Stimulated activated CD4-positive, alpha-beta T cell treated with anti-CD3 and anti-CD28 coated beads, Interleukin-15, amount 100 ng/mL, for 1 hour (primary cell): Measurements from ENCODE around the gene SPRR4.
"Not testable (repeated sequence)": the region's sequence is repeated elsewhere in the genome, so short reads cannot be mapped to it uniquely, and the experiment has no call there.

Source experiments
- DNase-seq, 2 donors: peaks; one replicate each; pipeline ENCODE4 v3.0.0-alpha.2; 2020; ENCODE audit warnings: low read depth in 1 of 2, low spot score in 1 of 2

The SPRR4 gene

DNA sequence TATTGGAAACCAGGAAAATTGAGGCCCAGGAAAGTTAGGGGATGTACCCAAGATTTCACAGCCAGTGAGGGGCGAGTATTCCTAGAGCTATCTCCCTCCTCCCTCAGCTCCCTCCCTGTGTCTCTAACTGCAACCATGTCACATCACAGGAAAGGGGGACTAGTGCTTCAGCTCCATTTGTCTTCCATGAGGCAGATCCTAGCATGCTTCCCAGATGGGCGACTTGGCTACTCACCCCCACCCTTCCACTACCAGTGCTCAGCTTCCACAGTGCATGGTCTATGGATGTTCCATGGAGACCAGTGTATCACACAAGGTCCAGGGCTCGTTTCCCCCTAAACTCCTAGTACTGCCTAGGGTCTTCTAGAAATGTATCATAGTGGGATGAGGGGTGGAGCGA lies 4.6 kb upstream of the SPRR4 start:
- DNase-seq: no peak

- DNase-seq: no peak
Measured at GRCh38 chr1:152967201-152967600, 3.2 kb upstream of the SPRR4 start.

- DNase-seq: no peak
Measured at GRCh38 chr1:152968248-152968647, 2.2 kb upstream of the SPRR4 start.

DNA sequence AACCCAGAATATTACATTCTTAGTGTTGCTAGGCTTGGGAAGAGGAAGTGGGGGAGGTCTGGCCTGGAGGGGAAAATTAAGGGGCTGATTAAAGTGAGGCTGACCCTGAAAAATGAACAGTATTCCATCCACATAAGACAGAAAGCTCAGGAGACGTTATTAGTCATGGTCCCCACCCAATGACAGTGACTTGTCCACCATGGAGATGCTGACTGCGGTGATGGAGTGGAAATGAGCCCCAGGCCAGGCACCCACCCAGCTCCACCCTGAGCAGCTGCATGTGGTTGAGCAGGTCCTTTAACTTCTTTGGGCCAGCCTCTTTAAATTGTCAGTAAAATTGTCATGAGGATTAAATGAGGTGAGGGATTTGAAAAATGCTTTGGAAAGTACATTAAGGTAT lies 1.4 kb upstream of the SPRR4 start:
- no peak for DNase-seq

GRCh38 chr1:152972196-152972886 lies 1.9 kb downstream of the SPRR4 start:
- DNase-seq: no peak

DNA sequence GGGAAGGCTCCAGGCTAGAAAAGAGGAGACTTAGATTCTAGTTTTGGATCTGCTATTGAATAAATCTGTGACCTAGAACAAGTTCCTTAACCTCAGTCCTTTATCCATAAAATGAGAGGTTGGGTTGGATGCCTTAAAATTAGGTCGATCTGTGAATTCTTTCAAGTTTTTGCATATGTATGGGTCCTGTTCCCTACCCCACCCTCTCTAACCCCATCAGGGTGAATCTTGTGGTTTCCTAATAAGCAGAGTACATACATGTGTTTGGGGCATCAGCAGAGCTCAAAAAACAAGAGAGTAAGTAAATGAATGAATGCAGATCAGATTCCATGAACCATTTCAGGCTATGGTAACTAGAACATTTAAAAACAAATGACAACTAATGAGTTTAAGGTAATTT lies 6.2 kb downstream of the SPRR4 start:
- no peak for DNase-seq

- DNase-seq: no peak
Measured at GRCh38 chr1:152977614-152978013, 7.2 kb downstream of the SPRR4 start.

DNA sequence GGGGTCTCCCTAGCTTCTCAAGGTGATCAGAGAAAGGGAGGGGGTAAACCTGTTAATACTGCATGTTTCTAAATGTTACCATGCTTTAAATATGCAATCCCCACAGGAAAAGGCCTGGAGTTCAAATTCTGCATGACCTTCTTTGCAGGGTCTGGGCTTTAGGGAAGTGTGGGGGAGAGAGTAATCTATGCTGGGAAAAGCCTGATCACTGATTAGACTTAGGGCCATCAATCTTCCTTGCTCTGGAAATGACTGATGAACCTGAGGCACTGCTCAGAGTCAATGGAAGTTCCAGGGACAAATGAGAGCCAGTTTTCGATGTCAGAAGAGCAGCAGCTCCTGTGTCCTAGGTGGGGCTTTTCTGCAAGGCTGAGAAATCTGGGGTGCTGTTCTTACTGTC lies 10.2 kb downstream of the SPRR4 start:
- DNase-seq: no peak

DNA sequence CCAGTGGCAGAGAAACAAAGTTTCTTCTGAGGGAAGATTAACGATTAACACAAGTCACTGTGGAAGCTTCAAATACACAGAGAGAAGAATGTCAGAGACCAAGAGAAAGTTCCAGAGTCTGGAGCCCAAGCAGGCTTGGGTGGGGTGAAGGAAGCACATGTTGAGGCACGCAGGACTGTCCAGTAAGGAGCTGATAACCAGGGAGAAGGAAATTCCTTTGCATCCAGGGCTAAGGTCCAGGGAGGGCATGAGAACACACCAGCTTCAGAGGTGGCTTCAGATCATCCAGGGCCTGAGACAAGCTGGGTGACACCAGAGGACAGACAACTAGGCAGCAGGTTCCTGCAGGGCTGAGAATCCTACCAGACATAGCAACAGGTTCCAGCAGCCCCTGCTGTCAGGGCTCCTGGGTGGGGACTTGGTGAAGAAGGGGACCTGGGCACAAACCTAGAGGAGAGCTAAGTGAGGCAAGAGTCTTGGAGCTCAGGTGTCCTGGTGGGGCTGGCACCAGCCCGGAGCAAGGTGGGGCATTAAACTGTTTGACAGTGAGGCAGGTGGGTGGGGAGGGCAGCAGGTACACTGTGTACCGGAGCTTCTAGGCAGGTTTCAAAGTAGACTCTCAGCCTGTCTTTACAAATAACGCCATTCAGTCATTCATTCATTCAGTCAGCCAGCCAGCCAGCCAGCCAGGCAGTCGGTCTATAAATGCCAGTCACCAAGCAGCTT lies 10.9 kb downstream of the SPRR4 start:
- no peak for DNase-seq

GRCh38 chr1:152982076-152982475 lies 11.6 kb downstream of the SPRR4 start:
- no peak for DNase-seq

DNA sequence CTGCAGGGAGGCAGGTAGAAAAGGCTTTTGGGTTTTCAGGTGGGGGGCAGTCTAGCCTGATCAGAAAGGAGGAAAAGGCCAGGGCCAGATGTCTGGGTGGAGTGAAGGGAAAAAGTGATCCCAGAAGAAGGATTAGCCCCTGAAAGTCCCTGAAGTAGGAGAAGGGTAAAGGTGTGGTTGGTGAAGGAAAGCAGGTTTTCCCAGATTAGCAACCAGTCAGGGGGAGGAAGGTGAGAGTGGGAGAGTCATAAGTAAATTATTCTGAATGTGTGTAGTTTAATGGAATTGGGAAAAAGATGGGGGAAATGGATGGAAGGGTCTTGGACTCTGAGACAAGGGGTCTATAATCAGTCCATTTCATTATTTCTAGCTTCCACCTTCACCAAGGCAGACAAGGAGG lies 12.8 kb downstream of the SPRR4 start:
- no peak for DNase-seq

DNA sequence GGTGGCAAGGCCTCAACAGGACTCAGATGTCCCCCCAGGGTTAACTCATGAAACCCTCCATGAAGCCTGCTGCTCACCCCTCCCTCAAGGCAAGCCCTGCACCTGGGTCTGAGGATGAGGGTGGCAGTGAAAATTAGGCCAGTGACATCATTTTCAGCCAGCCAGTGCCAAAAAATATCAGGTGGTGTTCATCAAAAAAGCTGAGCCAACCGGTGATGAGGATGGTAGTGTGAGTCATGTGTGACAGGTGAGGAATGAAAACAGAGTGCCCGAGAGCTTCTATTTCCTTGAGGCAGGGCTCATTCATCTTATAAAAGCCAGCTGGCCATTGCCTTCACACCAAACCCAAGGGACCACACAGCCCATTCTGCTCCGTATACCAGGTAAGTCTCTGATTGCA lies 13.3 kb downstream of the SPRR4 start, which contains the start of gene SPRR1A:
Gene SPRR1A, plus strand, starts transcription at position 339 of the 400 bp plus-strand sequence. CDS start 1,150 bp downstream, outside the sequence.
- no peak for DNase-seq

DNA sequence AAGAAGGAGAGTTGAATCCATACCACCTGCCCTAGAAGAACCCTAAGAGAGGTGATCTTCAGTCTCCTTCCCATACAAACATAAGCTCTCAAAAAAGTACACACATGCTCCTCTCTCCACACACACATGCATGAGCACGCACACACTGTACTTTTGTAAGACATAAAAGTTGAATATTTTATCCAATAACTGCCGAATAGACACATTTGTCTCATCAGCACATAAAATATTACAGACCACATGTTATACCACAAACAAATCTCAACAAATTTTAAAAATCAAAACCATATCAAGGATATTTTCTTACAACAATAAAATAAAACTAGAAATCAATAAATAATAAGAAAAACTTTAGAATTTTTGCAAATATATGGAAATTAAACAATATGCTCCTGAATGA lies 16.1 kb downstream of the SPRR4 start:
- no peak for DNase-seq

GRCh38 chr1:152993186-152993585 lies 22.7 kb downstream of the SPRR4 start:
- DNase-seq: no peak

DNA sequence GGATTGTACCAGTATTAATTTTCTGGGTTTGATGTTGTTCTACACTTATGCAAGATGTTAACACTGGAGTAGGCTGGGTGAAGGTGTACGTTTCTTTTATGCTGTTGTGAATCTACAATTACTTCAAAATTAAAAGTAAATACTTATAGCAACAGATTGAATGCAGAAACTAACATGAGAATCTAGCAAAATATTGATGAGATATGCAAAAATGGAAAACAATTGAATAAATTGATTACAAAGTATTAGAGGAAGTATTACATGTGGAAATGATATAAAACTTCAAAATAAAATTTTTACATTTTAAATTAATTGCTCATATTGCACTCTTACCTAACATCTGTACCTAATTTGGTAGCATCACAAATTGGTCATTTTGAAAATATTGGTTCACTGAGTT lies 25.4 kb downstream of the SPRR4 start:
- no peak for DNase-seq

GRCh38 chr1:152996633-152997400 lies 26.4 kb downstream of the SPRR4 start:
- no peak for DNase-seq

DNA sequence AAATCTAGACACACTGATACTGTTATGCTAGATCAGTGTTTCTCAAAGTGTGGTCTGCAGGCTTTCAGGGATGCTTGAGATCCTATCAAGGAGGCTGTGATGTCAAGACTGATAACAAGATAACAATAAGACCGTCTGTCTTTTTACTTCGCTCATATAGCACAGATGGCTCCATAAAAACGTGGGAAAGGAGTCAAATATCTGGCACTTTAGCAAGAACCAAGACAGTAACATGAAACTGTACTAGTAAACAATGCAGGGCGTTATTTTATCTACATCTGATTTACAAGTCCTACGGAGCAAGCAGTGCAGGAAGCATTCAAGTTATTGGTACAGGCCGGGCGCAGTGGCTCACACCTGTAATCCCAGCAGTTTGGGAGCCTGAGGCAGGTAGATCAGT lies 27.5 kb downstream of the SPRR4 start:
- DNase-seq: no peak

- no peak for DNase-seq
Measured at GRCh38 chr1:152998476-152998875, 28.0 kb downstream of the SPRR4 start.

GRCh38 chr1:152999818-153000217 lies 29.4 kb downstream of the SPRR4 start:
- no peak for DNase-seq

DNA sequence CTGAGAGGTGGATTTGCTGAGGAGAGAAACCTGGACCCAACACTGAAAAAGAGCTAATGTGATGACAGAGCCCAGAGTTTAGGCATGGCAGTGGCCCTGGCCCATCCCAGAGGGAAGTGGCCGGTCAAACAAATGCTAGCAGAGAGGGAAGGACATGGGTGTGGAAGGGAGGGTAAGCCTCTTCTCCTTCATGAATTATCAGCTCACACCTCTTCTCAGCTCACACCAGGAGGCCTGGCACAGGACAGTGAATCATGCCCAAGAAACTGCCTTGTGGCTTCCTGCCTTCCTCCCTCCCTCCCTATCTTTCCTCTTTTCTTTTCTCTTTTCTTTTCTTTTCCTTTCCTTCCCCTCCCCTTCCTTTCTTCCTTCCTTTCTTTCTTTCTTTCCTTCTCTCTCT lies 29.8 kb downstream of the SPRR4 start:
- no peak for DNase-seq

DNA sequence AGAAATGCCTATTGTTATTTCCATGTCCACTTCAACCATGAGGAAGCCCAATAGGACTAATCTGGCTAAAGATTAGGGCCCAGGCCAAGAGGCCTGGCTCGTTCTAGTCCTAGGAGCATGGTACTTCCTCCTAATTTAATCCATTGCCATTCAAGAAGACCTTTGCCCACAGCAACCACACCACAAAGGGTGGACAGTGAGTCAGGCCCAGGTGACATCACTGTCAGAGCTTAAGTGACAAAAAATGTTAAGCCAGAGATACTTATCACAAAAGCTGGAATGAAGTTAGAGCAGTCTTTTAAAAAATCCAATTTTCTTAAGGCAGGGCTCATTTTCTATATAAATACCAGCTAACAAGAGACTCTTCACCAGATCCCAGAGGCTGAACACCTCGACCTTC lies 30.9 kb downstream of the SPRR4 start, which contains the start of gene SPRR3:
Gene SPRR3, plus strand, starts transcription at position 368 of the 400 bp plus-strand sequence. CDS start 1,272 bp downstream, outside the sequence.
- no peak for DNase-seq

GRCh38 chr1:153011235-153011758 lies 40.8 kb downstream of the SPRR4 start:
- DNase-seq: not testable (repeated sequence)
